ENCODE results near the gene BMPR1B.

The BMPR1B gene

GRCh38 chr4:94968493-94968892 is 210.7 kb downstream of the BMPR1B start:
- no peak for DNase-seq

- no peak for DNase-seq
Measured at GRCh38 chr4:94970650-94971049, 212.9 kb downstream of the BMPR1B start.

- no peak for DNase-seq
Measured at GRCh38 chr4:94974773-94975172, 217.0 kb downstream of the BMPR1B start.

- no peak for DNase-seq
Measured at GRCh38 chr4:94976371-94977011, 218.7 kb downstream of the BMPR1B start.

GRCh38 chr4:94978904-94979303 is 221.1 kb downstream of the BMPR1B start:
- DNase-seq, result no peak

- no peak for DNase-seq
Measured at GRCh38 chr4:94979621-94980020, 221.9 kb downstream of the BMPR1B start.

GRCh38 chr4:94995684-94996394 is 238.1 kb downstream of the BMPR1B start:
- no peak for DNase-seq

GRCh38 chr4:95000076-95000648 is 242.4 kb downstream of the BMPR1B start:
- no peak for DNase-seq

GRCh38 chr4:95004912-95005311 is 247.2 kb downstream of the BMPR1B start:
- DNase-seq, result no peak

- DNase-seq, result no peak
Measured at GRCh38 chr4:95007998-95008397, 250.2 kb downstream of the BMPR1B start.

- no peak for DNase-seq
Measured at GRCh38 chr4:95013236-95013635, 255.5 kb downstream of the BMPR1B start.

- no peak for DNase-seq
Measured at GRCh38 chr4:95014068-95014467, 256.3 kb downstream of the BMPR1B start.

GRCh38 chr4:95017305-95018064 is 259.7 kb downstream of the BMPR1B start:
- DNase-seq, result no peak

- DNase-seq, result no peak
Measured at GRCh38 chr4:95018785-95019184, 261.0 kb downstream of the BMPR1B start.

GRCh38 chr4:95020521-95020920 is 262.8 kb downstream of the BMPR1B start:
- DNase-seq, result no peak

GRCh38 chr4:95021099-95021498 is 263.3 kb downstream of the BMPR1B start:
- no peak for DNase-seq

- no peak for DNase-seq
Measured at GRCh38 chr4:95023110-95023509, 265.4 kb downstream of the BMPR1B start.

- no peak for DNase-seq
Measured at GRCh38 chr4:95027905-95028618, 270.3 kb downstream of the BMPR1B start.

GRCh38 chr4:95038791-95039190 is 281.0 kb downstream of the BMPR1B start:
- DNase-seq, result no peak

GRCh38 chr4:95044324-95044837 is 286.6 kb downstream of the BMPR1B start:
- DNase-seq, result no peak

GRCh38 chr4:95045429-95045828 is 287.7 kb downstream of the BMPR1B start:
- DNase-seq, result no peak

GRCh38 chr4:95048296-95048695 is 290.5 kb downstream of the BMPR1B start:
- no peak for DNase-seq

All from SHP77 treated with DMSO at 0.1 percent for 48 hours (cell line).